DMS79 (cell line): Measurements from ENCODE around the gene PHF5A.

Experiments used
- DNase-seq: peaks from one replicate; lab custom pipeline; 2025; lab: John Stamatoyannopoulos, UW

The PHF5A gene, protein sequence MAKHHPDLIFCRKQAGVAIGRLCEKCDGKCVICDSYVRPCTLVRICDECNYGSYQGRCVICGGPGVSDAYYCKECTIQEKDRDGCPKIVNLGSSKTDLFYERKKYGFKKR

GRCh38 chr22:41468381-41469217 is at the start of gene PHF5A, which contains the start of gene ACO2:
Gene PHF5A (minus strand): TSS chr22:41468692. CDS start chr22:41468653, 39 bp downstream.
Gene ACO2 (plus strand): TSS chr22:41469117. CDS start chr22:41469147, 30 bp downstream.
- peak; percentile 81 for DNase-seq

DNA sequence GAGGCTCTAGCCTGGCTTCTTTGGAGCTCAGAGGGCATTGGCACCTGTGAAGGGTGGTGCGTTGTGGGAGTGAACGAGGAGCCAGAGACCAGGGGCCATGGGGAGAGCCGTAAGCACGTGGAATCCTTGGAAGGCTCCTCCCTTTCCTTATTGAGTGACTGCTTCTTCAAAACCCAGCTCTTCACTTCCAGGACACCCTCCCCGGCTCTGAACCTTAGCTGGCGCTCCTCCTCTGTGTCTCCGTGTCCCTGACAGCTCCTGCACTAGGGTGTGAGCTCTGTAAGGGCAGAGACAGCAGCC is 49.5 kb upstream of the PHF5A start:
- DNase-seq = no peak

- no peak for DNase-seq
Measured at GRCh38 chr22:41517172-41518047, 48.9 kb upstream of the PHF5A start.

DNA sequence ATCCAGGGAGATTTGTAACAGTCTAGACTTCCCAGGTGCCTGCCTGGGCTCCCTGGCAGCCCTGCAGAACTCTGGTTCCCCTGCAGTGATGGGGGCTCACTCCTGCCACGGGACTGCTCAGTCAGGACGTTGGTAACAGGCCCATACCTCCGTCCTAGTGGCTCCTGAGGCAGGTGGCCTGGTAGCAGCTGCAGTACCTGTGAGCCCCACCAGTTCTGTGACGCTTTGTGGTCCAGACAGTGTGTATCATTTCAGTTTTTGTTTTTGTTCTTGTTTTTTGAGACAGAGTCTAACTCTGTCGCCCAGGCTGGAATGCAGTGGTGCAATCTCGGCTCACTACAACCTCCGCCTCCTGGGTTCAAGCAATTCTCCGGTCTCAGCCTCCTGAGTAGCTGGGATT is 48.0 kb upstream of the PHF5A start:
- DNase-seq = no peak

DNA sequence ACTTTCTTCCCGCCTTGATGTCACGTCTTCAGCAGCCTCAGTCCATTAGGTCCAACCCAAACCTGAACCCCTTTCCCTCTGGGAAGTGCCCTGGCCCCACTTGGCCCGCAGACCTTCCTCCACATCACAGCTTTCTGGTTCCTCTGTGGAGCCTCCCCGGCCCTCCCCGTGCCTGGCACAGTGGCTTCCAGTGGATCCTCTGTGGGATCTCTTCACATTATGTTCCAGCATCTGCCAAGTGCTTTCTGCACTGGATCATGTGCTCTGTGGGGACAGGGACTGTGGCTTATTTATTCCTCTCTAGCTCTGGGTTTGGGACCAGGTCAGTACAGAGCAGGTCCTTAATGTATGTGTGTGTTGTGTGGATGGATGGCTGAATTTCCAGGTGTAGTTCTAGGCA is 44.9 kb upstream of the PHF5A start:
- no peak for DNase-seq

DNA sequence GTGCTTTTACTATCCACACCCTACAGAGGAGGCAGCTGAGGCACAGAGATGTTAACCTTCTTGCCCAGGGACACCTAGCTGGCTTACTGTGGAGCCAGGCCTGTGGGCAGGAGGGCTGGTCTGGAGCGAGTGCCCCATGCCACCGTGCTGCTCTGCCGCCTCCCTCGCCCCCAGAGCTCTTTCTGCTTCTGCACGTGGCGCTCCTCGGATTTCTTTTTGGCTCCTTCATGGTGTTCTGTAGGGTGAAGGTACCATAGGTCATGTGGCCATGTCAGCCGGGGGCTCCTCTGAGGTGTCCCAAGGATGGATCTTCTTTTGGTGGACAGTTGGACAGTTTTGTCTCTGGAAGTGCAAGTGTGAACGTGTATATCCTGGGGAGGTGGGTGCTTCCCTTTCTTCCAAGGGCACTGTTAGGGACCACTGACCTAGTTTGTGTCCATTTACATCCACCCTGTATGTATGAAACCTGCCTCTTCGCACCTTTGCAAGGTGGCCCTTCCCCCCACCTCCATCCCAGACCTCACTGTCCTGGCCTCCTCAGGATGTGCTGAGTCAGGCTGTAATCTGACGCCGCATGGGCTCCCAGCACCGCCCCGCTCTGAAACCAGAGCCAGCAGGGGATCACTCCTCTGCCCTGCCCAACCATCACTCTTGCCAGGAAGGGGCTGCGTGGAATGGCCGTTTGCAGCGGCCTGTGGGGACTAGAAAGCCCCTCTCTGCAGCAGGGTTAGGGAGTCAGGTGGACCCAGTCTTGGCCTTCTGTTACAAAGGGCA is 44.1 kb upstream of the PHF5A start:
- DNase-seq = peak; percentile 4

DNA sequence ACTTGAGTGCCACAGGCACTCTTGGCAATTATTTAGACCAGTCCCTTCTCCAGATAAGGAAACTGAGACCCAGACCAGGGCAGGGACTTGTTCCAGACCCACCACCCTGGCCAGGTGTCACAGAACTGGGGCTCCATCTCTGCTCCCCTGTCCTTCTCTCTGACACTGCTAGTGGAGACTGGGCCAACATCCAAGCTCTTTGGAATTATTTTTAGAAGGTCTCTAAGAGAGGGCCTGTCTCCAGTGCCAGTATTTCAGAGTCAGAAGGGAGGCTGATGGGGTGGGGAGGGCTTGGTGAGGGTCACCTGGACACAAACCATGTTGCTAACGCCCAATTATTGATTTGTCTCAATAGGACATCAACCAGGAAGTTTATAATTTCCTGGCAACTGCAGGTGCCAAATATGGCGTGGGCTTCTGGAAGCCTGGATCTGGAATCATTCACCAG is 43.1 kb upstream of the PHF5A start:
- no peak for DNase-seq

GRCh38 chr22:41508770-41509170 is 40.3 kb upstream of the PHF5A start:
- DNase-seq = no peak

- no peak for DNase-seq
Measured at GRCh38 chr22:41507330-41508063, 39.0 kb upstream of the PHF5A start.

- no peak for DNase-seq
Measured at GRCh38 chr22:41505511-41506220, 37.2 kb upstream of the PHF5A start.

- no peak for DNase-seq
Measured at GRCh38 chr22:41504816-41505215, 36.3 kb upstream of the PHF5A start.

DNA sequence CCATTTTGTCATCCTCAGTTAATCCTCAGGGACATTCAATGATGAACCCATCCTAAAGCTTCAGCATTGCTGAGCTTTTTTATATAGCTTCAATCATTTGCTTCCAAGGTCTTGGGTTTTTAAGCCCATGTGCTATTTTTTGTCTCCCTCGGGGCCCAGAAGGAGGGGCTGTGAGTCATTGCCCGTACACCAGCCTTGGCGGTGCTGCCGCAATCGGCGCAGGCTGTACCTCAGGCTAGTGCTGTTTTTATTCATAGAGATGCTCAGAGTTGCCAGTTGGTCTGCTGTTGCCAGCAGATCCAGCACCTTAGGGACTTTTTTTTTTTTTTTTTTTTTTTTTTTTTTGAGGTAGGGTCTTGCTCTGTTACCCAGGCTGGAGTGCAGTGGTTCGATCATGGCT is 35.9 kb upstream of the PHF5A start:
- no peak for DNase-seq

- DNase-seq = no peak
Measured at GRCh38 chr22:41501209-41501608, 32.7 kb upstream of the PHF5A start.

DNA sequence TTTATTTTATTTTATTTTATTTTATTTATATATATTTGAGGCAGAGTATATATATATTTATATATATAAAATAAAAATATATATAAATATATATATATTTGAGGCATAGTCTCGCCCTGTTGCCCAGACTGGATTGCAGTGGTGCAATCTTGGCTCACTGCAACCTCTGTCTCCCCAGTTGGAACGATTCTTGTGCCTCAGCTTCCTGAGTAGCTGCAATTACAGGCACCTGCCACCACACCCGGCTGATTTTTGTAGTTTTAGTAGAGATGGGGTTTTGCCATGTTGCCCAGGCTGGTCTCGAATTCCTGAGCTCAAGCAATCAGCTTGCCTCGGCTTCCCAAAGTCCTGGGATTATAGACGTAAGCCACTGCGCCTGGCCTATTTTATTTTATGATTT is 31.8 kb upstream of the PHF5A start:
- no peak for DNase-seq

DNA sequence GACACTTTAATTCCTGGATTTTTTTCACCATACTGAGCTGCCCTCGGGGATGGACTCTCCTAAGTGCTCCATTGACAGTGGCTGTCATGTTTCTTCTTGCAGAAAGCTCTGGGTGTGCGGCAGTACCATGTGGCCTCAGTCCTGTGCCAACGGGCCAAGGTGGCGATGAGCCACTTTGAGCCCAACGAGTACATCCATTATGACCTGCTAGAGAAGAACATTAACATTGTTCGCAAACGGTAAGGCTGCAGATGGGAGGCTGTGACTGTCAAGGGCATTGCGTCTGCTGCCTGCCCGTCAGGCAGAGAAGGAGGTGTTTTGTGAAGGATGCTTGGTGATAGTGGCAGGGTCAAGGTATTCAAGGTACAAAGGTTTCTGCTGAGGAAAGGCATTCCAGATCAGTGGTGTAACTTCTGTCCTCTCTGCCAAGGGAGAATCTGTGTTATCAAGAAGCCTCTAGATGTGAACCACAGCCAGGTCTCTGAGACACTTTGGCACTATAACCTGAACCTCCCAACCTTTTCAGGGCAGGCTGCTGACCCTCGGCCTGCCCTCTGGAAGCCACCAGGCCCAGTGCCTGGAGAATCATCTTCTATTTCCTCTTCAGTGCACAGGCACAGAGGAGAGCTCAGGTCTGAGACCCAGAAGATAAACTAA is 31.3 kb upstream of the PHF5A start:
- no peak for DNase-seq

DNA sequence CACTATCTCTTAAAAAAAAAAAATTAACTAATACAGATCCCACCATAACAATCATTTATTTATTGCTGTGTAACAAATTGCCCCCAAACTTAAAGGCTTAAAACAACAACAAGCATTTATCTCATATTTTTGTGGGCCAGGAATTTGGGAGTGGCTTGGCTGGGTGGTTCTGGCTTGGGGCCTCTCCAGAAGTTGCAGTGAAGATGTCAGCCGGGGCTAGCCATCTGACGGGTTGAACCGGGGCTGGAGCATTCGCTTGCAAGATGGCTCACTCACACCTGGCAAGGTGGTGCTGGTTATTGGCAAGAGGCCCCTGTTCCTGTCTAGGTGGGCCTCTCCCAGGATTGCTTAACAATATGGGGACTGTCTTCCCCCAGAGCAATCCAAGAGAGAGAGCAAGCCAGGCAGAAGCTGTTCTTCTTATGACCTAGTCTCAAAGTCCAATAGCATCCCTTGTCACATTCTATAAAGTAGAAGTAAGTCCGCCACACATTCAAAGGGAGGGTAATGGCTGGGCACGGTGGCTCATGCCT is 29.9 kb upstream of the PHF5A start:
- DNase-seq = no peak

- DNase-seq = no peak
Measured at GRCh38 chr22:41491374-41492100, 23.0 kb upstream of the PHF5A start.

- DNase-seq = no peak
Measured at GRCh38 chr22:41488596-41489385, 20.3 kb upstream of the PHF5A start.
